ENCODE results near the gene TAF1D.

Gene TAF1D

DNA sequence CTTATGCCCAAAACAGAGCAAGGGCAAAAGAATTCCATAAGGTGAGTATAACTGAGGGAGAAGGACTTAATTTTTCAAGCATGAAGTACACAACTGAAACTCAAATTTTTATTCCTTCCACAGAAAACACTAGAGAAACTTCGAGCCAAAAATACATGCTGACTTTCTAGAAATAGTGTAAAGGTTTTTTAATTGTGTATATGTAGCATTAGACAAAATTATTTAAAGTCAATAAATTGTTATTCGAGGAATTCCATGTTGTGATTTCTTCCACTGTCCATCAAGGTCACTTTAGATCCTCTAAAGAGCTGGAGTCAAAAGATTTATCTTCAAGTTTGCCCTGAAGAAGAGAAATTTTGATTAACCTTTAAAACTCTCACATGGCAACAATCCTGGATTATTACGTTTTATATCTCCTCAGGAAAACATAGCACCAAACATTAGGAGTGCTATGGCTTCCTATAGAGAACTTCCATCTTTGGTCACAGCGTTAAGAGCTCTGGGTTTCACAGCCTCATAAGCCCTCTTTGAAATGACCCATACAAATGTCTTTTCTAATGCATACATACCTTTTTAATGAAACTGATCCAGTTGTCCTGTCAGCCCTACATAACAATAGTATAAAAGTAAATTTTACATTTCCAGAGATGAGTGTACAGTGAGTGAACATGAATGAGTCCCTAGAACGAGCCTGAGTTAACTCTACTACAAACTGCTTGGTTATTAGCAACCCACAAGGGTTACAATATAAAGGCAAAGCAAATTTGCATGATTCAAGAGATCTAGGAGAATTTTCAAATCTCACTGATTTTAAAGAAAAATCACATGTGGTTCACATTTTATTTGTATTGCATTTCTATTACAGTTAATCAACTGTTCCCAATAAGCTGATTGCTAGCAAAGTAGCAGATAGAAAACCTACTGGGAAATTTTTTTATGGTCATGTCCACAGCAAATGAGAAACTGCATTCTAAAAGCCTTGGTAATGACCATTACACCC, 10.9 kb downstream of the TAF1D start:
- intact Hi-C loops (cut with DNase I) = no loop called here
- no peak for DNase-seq

DNA sequence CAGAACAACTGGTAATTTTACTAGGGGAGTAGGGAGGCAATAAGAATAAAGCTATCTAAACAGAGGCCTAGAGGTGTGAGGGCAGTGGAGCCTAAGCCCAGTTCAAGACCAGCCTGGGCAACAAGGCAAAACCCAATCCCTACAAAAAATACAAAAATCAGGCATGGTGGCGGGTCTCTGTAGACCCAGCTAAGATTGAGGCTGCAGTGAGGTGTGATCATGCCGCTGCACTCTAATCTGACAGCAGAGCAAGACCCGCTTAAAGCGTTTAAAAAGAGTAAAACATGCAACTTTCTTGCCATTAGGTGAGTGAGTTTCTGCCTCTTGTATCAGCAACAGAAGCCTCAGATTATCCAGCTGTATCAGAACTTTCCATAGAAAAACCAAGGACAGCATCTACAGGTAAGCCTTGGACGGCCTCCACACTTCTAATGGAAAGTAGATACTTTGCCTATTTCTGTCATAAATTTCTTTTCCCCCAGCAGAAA, 12.1 kb downstream of the TAF1D start:
- intact Hi-C loops (cut with DNase I) = no loop called here
- DNase-seq = no peak

DNA sequence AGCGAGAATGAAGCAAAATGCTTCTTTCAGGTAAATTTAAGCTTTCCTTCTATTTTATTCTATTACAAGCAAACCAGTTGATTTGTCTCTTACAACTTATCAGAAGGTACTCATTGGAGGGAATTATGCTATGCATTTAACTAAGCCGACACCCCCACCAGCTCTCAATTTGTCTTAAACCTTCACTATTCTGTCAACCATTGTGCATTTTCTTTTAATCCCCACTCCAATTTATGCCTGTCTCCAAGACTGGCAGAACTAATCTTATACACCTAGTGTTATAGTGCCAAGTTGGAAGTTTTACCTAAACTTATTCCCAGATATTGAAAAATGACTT, 12.5 kb downstream of the TAF1D start:
- no peak for DNase-seq

DNA sequence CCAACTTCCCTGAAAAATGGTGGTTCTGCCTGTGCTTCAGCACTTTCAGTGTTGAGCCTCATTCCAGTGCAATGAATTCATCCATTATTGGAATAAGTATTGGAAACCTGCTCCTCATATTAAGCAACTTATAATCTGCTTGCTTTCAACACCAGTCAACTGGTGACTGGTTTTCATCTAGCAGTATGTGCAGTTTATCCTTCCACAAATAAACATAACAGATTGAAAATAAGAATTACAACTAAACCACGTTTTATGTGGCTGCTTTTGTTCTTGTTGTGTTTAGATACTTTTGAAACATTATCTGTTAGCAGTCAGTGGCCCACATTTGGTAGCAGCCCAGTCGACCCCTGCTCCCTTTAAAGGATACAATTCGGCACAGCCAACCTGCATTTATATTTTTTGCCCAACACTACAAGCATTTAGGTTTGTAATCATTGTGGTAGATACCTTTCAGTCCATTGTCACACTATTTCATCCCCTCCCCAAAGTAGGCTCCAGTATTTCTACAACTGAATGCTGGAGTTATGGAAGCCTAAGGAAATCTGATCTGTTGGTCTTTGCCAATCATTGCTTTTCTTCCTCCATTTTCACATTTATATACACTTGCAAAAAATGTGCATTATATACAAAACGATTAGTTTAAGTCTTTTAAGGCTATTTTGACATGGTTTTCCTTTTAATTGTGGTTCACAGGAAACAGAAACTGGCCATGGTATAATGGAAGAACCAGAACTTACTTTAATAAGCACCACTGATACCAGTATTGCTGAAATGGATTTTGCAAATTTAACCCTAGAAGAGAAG, 13.1 kb downstream of the TAF1D start:
- intact Hi-C loops (cut with DNase I) = no loop called here
- DNase-seq = no peak

More for the DNA sequence above, 12.5 kb downstream of the TAF1D start:
- intact Hi-C loops (cut with DNase I) = no loop called here

DNA sequence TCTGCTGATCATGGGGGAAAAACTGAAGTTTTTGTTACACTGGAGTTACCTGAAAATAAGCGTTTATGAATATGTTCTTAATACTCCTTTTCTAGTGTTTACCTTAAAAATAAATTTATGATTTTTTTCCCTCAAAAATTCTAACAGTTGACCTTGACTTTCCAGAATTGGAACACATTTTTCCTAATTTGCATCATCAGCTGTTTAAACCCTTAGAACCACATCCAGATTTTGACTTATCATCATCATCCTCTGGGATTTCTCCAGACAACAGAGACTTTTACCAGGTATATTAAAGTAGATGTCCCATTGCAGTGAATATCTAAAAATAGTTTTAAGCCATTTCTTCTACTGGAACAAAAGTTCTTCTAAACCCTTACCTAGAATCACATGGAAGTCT, 17.2 kb downstream of the TAF1D start:
- DNase-seq = no peak
- intact Hi-C loops (cut with DNase I) = no loop called here

DNA sequence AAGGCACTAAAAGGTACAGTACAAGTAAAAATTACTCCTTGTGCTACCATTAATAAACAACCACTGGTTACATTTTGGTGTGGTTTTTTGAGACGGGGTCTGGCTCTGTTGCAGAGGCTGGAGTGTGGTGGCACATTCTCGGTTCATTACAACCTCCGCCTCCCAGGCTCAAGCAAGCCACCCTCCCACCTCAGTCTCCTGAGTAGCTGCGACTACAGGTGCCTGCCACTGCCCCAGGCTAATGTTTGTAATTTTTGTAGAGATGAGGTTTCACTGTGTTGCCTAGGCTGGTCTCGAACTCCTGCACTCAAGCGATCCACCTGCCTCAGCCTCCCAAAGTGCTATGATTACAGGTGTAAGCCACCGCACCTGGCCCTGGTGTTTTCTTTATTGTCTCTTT, 20.8 kb downstream of the TAF1D start:
- DNase-seq = no peak
- intact Hi-C loops (cut with DNase I) = no loop called here

DNA sequence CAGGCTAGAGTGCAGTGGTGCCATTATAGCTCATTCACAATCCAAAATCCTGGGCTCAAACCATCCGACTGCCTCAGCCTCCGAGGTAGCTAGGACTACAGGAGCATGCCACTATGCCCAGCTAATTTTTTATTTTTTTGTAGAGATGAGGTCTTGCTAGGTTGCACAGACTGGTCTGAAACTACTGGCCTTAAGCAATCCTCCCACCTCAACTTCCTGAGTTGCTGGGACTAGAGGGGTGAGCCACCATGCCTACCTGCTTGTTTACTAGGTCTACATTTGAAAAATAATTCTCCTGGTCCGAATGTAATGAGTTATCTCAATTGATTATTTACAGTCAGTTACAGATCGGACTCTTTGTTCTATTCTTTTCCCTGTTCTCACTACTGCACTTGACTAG, 22.0 kb downstream of the TAF1D start:
- DNase-seq = no peak
- intact Hi-C loops (cut with DNase I) = no loop called here

DNA sequence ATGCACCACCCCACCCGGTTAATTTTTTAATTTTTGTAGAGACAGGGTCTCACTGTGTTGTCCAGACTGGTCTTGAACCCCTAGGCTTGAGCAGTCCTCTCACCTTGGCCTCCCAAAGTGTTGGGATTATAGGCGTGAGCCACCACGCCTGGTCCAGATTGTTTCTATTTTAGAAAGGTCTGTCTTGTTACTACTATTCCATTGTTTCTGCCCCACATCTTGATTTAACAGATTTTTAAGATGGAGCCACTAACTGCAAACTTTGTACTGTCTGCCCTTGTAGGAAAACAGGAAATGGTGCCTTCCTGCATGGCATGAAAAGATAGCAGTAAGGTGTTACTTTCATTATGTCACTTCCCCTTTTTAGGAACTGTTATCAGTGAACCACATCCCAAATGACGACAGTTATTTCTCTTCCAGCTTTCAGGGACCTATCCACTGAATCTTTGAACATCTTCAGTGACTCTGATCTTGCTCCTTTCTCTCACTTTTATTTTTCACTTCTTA, 23.2 kb downstream of the TAF1D start:
- intact Hi-C loops (cut with DNase I) = no loop called here
- no peak for DNase-seq

DNA sequence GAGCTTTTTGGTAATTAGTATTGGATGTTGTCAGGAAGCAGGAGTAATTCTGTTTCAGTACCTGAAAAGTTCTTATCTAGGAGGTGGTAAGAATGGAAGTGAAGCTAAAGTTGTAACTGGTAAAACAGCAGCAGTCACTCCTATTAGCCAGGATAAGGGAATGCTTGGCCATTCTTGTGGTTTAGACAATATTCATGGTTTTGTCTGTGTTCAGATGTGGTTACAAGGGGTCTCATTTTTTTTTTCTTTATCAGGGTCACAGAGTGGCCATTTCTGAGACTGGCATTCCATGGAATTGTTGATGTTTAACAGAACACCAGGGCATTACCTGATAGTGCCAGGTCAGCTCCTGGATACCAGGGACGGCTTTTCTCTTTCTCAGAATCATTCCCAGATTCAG, 23.8 kb downstream of the TAF1D start:
- no peak for DNase-seq
- intact Hi-C loops (cut with DNase I) = no loop called here

DNA sequence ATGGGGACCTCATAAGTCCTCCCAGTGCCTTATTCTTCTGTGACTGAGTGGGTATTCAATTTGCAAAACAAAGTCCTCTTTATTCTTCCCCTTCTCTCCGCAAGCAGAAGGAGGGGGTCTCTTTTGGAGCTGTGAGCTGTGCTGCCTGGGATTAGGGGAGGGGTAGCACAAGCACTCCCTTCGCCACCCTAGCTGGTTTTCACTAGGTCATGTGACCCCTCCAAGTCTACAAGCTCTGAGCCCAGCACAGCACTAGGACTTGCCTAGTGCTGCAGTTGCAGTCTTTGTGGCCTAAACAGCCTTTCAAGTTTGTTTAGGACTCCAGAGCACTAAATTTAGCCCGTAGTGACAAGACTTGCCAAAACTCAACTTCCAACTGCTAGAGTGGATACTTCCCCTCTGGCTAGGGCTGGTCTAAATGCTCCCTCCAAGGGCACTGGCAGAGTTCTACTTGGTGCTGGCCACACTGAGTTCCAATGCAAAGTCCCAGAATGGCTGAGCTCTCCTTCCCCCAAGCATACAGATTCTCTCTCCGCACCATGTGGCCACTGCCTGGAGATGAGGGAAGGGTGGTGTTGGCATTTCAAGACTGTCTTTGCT, 25.4 kb downstream of the TAF1D start:
- DNase-seq = no peak
- intact Hi-C loops (cut with DNase I) = no loop called here

DNA sequence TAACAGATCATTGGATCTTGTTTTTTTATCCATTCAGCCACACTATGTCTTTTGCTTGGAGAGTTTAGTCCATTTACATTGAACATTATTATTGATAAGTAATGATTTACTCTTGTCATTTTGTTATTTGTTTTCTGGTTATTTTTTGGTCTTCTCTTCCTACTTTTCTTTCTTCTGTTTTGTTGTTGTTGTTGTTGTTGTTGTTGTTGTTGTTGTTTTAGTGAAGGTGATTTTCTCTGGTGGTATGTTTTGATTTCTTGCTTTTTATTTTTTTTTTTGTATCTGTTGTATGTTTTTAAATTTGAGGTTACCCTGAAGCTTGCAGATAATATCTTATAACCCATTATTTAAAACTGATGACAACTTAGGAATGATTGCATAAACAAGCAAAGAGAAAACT, 28.6 kb downstream of the TAF1D start:
- intact Hi-C loops (cut with DNase I) = no loop called here
- no peak for DNase-seq

DNA sequence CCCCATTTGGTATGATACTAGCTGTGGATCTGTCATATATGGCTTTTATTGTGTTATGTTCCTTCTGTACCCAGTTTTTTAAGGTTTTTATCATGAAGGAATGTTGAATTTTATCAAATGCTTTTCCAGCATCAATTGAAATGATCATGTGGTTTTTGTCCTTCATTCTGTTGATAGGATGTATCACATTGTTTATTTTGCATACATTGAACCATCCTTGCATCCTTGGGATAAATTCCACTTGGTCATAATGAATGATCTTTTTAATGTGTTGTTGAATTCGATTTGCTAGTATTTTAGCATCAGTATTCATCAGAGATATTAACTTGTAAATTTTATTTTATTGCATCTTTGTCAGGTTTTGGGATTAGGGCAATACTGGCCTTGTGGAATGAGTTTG, 31.1 kb downstream of the TAF1D start:
- DNase-seq = no peak
- intact Hi-C loops (cut with DNase I) = no loop called here

DNA sequence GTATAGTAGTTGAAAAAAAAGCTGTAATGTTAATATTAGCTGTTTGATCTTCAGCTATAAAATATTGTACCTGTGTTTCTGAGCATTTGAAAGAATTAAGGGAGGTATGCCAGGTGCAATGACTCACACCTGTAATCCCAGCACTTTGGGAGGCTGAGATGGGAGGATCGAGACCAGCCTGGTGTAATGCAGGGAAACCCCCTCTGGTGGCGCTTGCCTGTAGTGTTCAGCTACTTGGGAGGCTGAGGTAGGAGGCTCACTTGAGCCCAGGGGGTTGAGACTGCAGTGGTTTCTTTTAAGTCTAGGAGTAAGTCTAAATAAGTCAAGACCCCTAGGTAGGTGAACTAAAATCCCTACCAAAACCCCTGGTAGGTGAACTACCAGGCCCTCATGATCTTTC, 37.1 kb downstream of the TAF1D start:
- no peak for DNase-seq
- intact Hi-C loops (cut with DNase I) = no loop called here

DNA sequence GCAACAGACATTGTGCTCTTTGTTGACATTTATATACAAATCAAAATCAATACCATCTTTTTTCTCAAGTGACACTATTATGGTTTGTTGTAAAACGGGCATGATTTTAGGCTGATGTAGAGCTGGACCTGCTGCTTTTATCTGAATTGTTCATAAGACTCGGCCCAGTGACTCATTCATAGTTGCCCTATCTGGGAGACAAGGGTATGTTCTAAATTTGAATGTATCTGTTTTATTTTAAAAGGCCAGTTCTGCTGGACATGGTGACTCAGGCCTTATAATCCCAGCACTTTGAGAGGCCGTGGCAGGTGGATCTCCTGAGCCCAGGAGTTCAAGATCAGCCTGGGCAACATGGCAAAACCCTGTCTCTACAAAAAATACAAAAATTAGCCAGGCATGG, 40.5 kb downstream of the TAF1D start:
- DNase-seq = no peak
- intact Hi-C loops (cut with DNase I) = no loop called here

DNA sequence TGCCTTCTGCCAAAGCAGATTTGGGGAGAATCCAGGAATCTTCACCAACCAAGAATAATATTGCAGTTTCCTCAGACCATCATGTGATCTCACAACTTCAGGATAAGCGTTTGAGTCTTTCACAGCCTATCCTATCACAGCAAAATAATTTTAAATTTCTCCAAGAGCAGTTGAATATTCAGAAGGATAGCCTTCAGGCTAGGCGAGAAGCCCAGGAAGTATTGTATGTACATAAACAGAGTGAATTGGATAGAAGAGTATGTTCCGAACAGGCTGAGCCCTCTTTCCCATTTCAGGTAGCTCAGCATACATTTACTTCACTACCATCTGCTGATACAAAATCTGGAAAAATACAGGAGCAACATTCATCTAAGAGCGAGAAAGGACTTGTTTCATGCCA, 43.7 kb downstream of the TAF1D start:
- no peak for DNase-seq
- intact Hi-C loops (cut with DNase I) = no loop called here

DNA sequence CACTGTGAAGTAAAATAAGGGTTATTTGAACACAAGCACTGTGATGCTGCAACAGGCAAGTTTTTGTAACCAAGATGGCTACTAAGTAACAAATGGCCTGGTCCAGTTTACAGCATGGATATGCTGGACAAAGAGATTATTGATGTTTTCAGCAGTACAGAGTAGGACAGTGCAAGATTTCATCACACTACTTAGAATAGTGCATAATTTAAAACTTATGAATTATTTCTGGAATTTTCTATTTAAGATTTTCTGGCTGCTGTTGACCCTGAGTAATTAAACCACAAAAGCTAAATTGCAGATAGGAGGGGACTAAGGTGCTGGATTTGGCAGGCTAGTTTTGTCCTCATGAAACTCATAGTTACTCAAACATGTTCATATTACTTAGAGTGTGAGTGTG, 46.7 kb downstream of the TAF1D start:
- no peak for DNase-seq
- intact Hi-C loops (cut with DNase I) = no loop called here

DNA sequence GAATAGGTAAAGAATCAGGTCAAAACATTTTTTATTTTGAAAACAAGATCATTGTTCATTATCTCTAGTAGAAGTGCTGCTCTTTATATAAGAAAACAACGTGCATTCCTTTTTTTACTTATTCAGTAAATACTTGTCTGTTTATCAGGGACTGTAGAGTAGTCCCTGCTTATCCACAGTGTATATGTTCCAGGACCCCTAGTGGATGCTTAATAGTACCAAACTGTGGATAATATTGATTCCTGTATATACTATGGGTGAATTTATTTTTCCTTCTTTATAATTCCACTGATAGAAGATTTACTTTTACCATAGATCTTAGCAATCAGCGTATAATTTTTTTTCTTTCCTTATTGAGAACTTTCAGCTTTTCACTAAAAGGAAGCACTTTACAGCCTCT, 47.2 kb downstream of the TAF1D start:
- intact Hi-C loops (cut with DNase I) = no loop called here
- no peak for DNase-seq

DNA sequence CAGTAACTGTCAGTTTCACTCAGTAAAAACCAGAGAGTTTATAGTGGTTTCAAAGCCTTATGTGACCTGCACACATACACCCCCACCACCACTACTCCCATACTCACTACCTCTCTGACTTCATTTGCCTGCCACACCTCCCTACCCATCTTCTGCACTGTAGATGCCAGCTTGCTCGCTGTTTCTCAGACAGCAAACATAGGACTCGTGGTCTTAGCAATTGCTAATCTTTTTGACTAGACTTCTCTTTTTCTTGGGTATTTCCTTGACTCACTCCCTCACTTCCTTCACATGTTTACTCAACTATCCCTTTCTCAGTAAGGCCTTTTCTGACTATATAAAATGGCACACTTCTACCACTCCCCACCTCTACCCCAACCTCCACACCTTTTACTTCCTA, 52.1 kb downstream of the TAF1D start:
- intact Hi-C loops (cut with DNase I) = no loop called here
- no peak for DNase-seq

DNA sequence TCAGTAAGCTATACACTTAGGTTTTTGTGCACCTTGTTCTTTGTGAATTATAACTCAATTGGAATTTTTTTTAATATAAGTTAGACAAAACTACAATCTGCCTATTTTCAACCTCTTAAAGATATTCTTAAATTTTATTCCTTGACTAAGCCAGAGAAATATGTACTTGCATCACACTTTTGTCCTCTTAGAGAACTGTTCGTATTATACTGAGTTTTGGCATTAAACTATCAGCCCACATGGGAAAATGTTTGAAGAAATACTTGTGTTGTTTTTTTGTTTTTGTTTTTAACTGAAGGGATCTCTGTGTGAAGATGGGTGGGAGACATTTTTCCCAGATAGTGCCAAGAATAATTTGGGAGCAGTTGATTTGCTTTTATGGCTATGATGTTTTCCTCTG, 54.5 kb downstream of the TAF1D start:
- intact Hi-C loops (cut with DNase I) = no loop called here
- DNase-seq = no peak

DNA sequence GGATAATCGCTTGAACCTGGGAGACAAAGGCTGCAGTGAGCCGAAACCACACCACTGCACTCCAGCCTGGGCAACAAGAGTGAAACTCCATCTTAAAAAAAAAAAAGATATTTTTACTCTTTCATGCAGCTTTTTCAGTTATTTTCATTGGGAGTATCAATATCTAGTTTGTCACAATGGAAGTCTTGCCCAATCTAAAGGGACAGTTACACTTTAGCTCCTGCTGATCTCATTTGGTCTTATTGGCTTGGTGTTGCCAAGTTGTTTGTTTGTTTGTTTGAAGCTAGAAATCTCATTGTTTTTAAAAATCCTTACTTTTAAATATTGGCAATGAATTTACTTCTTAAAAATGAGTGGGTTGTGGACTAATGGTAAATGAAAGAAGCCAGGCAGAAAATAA, 55.1 kb downstream of the TAF1D start:
- intact Hi-C loops (cut with DNase I) = no loop called here
- no peak for DNase-seq

All from head of caudate nucleus (tissue), 42 donors.